Cerebellar nuclear complex (tissue), 1 donor: Measurements from ENCODE around the gene NEMP2.
A peak's percentile ranks its signal among the peaks of the same experiment; 100 is the strongest.
"Not testable (repeated sequence)": the region's sequence is repeated elsewhere in the genome, so short reads cannot be mapped to it uniquely, and the experiment has no call there.

Experiments
- DNase-seq, 2 experiments: peaks; one replicate each; lab custom pipeline; 2025; lab: John Stamatoyannopoulos, UW

Gene NEMP2

DNA sequence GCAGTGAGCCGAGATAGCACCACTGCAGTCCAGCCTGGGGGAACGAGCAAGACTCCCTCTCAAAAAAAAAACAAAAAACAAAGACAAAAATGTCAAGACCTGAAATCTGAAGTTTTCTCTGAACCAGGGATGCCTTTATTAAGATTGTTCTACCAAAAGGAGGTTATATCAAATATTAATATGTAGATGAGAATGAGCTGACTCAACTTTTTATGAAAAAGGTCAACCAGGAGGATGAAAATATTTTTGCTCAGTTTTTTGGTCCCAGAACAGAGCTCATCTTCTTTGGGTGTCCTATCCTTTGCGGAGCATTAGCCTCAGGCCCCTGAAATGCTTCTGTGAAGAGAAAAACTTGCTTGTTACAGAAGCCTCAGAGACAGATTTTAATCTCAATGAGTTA lies 44.0 kb downstream of the NEMP2 start:
- no peak for DNase-seq

DNA sequence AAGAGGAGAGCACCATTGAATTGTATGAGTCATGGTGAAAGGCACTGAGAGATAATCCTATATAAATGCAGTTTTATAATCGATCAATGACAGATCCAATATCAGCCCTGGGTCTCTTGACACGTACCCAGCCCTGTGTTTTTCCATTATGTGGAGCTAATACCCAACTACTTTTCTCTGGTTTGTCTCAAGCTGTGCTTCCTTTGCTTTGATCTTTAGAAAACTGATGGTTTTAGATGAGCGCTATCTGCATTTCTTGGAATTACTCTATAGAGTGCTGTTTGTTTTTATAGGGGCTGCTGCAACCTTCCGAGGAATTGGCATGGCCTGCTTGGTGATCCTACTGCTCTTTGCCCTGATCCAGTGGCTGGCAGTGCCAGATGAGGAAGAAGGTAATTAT lies 45.0 kb downstream of the NEMP2 start:
- no peak for DNase-seq

DNA sequence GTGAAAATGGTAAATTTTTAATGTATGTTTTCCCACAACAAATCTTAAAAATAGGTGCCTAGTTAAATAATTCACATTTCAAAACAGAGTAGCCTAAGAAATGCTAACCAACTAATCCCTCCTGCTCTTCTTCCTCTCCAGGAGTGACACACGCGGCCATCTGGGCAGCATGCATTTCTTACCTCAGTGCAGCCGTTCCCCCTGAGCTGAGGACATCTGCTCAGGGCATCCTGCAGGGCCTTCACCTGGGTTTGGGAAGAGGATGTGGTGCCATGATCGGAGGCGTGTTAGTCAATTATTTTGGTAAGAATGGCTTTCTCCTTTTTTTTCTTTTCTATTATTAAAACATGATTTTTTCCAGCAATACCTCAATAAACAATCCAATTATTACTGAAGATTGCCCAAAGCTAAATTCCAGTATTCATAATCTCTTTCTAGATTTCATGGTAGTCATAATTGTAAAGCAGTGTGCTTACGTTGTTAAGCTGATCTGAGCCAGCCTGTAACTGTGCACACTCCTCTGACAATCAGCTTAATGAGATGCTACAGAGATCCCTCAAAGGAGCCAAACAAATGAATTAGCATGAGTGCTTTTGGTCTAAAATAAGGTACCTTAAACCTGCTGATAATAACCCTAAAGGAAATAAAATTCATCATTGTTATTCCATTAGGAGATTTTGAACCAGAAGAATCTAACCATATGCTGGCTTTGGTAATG lies 45.8 kb downstream of the NEMP2 start:
- DNase-seq = peak in 1 of 2 experiments; percentile 48

DNA sequence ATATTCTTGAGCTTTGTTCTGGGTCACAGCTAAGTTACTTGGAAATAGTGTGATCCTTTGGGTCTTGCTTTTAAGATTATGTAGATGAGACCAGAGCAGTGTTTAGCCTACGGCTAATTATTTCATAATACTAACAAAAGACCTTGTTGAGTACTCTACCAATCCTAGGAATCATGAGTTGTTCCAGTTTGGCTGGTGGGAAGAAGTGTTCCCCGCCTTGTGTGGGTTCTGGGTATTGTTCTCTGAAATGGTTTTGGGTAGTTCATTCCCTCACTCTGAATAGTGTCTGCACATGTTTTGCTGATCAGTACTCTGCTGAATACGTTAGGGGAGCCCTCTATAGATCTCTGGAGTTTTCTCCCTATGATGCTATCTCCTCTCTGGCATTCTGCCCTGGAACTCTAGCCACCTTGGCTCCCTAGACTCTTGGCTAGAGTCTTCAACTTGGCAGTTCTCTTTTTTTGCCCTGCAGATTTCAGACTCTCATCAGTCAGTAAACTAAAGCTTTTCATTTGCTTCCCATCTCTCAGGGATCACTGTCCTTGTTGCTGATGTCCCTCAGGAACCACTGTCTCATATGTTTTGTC lies 48.4 kb downstream of the NEMP2 start:
- DNase-seq = peak; percentile 9 to 45

DNA sequence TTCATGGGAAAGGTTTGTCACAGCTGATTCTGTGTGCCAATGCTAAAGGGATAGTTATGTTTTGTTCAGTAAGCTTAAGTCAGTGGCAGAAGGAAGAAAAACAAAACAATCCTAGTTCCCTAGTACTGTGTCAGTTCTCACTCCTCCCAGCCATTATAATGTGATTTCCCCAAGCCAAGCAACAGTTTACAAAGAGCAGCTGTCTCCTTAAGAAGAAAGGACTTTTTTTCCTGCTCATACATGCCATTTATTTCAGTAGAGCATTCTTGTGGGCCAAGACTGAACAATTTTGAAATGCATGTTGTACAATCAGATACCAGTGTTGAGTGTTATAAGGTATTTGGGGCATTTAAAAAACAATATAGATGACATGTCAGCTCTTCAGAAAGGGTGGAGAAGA lies 52.1 kb downstream of the NEMP2 start:
- no peak for DNase-seq

DNA sequence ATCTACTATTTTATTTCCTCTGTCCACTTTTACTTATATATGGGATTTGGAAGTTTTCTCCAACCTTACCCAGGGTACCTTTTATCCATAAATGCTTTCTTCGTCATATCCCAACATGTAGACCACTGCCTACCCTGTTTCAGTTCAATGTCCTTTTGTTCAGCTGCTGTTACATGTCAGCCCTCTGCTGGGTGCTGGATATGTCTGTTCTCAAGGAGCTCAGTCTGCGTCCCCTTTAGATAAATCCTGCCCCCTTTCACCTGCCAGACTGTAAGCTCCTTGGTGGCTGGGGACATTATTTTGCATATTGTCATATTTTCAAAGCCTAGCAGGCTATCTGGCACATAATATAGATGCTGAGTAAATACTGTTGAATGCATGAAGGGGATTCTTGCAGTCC lies 53.2 kb downstream of the NEMP2 start:
- DNase-seq = peak in 1 of 2 experiments; percentile 10

DNA sequence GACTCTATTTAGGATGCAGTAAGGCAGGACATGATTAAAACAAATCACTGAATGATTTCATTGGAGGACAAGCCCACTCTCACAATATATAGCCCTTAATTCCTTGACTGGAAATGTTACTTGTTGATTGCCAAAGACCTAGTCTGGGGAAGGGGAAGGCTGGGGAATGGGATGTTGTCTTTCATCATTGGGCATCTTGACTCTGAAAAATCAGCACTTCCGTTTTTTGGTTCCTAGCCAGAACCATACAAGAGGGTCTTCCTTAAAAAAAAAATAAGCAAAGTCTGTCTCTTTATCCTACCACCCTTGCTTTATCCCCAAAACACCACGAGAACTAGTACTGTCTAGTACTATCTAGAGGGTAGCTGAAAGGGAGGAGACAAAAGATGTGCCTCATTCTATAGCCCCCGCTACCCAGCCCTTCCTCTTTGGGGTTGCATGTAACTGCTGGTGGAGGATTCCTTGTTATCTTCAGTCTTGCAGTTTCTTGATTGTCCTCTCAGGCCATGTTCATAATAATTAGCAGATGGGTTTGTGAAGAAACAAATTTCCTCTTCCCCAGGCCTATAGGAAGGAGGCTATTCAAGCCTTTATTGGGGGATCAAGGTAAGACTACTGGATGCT lies 55.8 kb downstream of the NEMP2 start:
- no peak for DNase-seq

DNA sequence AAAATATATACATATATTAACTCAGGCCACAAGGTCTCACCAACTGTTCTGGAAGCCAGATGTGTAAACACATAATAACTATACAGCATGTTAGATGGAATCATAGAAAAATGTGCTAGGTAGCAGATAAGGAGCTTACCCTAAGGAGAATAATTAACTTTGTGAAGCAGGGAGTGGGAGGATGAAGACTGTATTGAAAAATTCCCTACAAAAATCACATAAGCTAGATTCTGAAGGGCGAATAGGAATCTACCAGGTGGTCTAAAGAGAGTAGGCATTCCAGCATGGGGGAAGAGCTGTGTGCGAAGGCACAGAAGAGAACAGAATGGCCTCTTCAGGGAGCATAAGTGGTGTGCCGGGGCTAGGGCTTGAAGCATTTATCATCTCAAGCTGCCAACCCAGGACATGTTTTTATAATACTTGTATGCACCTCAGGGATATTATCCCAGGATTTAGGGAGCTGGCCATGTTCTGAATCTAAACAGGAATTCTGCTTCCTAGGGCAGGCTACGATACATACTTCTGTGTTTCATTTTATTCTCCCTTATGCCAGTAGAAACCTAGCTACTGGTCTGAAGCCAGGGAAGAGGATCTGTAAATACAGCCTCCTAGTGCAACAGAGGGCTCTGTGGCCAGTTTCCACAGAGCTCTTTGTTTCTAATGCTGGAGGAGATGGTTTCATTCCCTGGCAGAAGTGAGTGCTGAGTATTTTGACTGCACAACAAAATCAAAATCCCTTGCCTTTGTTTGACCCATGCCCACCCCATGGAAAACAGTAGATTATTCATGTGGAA lies 56.7 kb downstream of the NEMP2 start:
- peak; percentile 23 to 80 for DNase-seq

DNA sequence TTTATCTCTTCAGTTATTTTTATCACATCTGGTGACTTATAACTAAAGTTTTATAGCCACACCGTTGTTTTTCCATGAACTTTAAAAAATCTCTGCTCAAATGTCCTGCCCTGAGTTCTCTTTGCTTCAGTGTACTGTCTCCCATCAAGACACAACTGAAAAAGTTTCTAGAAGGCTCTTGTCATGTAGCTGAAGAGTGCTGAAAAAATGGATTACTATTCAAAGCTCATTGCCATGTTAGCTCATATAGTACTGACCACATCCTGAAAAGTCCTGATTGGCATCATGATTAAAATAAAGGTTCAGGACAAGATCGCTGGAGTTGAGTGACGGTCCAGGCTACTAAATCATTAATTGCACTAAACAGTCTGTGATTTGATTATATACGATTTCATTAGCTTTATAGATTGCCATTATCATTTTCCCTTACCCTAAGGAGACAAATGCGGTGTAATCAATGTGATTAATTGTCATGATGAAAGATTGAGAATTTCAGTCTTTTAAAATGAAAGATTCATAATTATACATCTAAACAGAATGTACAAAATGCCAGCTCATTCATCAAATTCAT lies 64.2 kb downstream of the NEMP2 start:
- no peak for DNase-seq

DNA sequence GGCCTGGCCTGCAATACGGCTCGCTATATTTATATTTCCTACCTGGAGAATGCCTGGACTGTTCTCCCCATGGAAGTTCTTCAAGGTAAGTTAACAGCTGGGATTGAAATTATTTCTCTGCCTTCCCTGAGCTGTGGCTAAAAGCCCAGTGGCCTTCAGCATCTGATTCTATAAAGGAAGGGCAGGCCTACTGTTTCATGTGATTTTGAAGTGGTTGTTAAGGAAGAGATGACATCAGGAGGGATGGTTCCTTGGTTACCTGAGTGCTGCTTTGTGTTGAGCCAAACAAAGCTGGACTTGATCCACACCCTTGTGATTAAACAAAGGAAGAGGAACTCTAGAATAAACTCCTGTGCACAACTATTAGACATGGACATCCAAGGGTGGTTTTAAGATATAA lies 64.8 kb downstream of the NEMP2 start:
- no peak for DNase-seq

DNA sequence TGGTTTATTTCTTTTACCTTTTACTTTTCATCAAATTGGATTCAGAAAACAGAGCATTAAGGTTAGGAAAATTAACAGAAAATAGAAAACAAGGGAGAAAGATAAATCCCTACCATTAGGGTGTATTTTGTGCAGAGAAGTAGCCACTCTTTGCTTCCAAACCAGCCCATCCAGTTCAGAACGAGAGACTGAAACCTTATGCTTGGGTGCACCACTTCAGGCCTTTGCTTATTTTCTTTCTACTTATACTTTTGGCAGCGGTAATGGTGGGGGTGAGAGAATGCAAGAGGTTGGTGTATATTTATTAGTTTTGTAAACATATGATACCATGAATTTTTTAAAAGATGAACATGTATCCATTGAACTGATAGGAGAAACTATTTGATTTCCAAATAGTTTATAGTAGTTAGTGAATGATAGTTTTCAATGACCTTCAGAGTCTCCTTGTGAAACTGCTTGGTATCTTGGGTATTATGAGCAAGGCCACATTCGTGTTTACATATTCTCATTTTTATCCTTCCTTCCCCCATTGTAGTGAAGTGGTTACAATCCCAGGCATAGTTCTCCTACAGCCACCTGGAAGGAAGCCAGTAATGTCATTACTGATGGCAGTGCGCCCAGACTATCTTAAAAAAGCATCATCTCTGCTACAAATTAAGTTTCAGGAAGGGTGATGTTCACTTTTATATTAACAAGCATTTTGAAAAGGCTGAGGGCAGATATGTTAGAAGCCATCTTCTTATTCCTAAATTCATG lies 65.5 kb downstream of the NEMP2 start:
- DNase-seq = peak in 1 of 2 experiments; percentile 68

DNA sequence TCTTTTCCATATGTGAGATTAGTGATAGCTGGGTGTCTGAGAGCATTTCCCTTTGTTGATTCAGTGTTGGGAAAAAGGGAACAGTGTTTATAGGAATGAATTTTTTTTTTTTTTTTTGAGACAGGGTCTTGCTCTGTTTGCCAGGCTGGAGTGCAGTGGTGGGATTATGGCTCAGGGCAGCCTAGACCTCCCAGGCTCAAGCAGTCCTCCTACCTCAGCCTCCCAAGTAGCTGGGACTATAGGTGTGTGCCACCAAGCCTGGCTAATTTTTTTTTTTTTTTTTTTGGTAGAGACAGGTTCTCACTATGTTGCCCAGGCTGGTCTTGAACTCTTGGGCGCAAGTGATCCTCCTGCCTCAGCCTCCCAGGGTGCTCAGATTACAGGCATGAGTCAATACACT lies 66.2 kb downstream of the NEMP2 start:
- DNase-seq = not testable (repeated sequence)

DNA sequence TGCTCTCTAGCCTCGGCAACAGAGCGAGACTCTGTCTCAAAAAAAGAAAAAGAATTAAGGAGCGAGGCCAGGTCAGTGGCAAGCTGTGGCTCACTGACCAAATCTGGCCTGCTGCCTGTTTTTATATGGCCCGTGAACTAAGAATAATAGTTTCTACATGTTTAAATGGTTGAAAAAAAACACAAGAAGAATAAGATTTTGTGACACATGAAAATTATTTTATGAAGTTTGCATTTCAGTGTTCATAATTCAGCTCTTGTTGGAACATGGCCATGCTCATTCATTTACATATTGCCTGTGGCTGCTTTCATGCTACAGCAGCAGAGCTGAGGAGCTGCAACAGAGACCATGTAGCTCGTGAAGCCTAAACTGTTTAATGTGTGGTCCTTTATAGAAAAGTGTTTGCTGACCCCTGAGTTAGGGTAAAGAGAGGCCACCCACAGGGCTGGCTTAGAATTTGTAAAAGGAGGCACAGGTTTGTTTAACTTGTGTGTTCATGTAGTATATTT lies 66.9 kb downstream of the NEMP2 start:
- DNase-seq = peak in 1 of 2 experiments; percentile 37

DNA sequence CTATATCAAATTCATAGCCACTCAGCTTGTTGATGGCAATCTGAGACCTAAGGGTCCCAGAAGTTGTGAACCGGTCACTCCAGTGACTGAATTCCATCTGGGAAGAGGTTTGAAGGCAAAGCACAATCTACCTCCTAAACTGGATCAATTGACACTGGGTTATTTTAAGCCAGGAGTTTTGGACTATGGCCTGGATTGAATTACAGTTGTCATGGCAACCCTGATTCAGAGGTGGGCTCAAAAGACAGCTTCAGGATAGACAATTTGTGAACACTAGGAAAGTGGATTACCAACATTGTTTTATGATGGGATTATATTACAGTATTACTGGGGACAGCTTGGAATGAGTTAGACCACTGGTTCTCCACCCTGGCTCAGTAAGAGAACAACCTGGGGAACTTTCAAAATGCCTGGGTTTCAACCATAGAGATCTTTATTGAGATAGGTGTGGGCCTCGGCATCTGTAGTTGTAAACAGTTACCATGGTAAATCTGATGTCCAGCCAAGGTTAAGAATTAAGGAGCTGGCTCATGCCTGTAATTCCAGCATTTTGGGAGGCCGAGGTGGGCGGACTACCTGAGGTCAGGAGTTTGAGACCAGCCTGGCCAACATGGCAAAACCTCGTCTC lies 67.6 kb downstream of the NEMP2 start:
- no peak for DNase-seq

DNA sequence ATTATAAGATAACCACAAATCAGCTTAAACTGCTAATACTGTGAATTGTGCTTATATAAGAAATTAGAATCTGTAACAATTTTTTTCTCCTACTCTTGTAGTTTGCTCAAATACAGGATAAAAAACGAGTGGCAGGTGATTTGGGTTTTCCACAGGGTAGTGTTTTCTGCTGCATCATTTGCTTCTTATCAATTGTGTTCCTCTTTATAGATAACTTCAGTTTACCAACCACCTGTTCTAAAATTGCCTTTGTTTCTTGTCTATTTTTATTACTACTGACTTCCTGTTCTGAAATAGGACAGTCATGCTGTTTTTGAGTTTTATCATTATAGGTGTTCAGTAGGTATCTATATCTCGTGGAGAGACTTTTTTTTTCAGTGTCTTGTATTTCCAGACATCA lies 69.5 kb downstream of the NEMP2 start:
- no peak for DNase-seq

DNA sequence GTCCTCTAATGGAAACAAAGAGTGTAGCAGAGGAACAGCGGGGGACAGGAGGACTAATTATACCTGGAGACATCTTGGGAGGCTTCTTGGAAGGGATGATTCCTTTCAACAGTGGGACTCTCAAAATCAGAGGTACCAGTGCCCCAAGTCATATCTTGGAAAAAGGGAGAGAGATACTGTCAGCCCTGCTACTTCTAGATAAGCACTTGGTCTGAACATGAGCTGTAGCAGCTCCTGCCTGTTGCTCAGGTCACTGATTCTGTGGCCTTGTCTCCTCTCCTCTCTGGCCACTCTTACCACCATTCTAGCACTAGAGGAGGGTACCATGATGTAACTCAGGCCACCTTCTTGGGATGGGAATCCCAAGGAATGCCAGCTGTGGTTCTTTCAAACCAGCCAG lies 71.9 kb downstream of the NEMP2 start:
- DNase-seq = no peak

DNA sequence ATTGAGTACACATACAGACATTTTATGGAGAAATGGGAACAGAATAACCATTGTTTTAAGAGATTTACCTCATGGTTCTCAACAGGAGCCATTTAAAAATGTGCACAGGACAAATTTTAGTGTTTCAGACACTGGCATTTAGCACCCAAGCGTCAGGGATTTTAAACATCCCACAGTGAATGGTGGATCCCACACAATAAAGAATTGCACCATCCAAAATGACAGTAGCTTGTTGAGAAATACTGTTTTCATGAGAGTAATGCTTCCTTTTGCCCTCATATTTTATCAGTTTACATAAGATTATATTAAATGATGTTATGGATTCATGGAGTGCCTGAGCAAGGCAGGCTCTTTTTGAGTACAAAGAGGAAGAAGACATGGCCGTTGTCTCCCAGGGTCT lies 72.3 kb downstream of the NEMP2 start:
- no peak for DNase-seq

DNA sequence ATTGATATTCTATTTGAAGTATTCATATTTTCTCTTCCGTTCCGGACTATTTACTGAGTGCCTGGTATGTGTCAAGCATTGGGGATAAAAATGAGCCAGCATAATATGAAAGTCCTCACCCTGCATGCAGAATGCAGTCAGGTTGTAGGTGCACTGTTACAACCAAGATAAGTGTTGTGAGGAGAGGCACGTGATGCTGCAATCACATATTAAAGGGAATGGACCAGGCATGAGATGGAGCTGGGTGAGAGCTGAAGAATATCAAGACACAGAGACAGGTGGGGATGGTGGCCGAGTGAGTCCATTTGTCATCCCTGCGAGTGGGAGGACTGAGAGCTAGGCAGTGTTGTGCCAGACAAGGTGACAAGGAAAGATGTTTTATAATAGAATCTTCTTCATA lies 74.0 kb downstream of the NEMP2 start:
- DNase-seq = no peak

DNA sequence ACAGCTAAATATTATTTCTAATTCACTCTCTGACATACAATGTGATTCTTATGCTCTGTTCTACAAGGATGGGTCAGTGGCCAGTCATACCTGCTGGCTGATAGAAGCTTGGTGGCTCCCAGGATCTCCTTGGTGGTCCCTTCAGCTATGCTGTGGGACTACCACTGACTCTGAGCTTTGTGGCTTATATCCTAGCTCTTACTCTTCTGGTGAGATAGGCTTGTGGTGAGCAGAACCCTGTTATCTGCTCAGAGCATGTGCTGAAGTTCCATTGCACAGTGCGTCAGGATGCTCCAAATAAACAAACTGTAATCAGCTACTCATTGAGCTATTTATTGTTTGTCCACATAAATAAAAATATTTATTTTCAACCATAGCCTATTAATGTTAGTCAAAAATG lies 74.6 kb downstream of the NEMP2 start:
- DNase-seq = no peak

DNA sequence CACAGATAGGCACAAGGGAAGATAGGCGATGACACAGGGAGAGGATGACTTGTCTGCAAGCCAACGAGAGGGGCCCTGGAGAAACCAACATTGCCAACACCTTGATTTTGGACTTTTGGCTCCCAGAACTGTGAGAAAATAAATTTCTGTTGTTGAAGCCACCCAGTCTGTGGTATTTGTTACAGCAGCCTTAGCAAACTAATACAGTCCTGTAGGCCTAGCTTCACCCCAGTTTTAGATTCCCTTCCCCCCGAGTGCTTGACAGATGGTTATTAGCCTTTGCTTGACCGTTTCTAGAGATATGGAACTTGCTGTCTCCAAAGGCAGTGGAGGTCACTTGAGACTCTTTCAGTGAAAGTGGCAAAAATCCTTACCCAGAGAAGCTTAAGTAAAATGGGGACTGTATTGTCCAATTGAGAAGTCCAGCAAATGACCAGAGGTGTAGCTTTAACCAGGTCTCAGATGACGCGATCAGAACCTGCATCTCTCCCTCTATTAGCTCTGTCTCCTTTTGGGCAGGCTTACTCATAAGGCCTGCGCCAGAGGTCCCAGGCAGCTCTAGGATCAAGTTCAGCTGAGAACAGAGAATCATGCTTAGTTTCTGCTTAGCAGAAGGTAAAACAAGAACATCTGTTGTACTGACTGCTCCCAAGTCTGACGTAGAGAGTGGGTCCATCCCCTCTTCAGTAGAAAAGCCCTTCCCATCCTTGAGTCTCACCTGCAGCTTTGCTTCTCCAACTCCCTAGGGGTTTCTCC lies 76.0 kb downstream of the NEMP2 start:
- no peak for DNase-seq
